HS-5 (cell line): ENCODE results near the gene UTS2B.

Experiments used
- DNase-seq: peaks from one replicate; pipeline ENCODE4 v3.0.0-alpha.2; 2012; ENCODE audit warnings: low read depth

UTS2B gene

GRCh38 chr3:191238321-191238817, 92.0 kb downstream of the UTS2B start:
- peak; percentile 37 for DNase-seq

DNA sequence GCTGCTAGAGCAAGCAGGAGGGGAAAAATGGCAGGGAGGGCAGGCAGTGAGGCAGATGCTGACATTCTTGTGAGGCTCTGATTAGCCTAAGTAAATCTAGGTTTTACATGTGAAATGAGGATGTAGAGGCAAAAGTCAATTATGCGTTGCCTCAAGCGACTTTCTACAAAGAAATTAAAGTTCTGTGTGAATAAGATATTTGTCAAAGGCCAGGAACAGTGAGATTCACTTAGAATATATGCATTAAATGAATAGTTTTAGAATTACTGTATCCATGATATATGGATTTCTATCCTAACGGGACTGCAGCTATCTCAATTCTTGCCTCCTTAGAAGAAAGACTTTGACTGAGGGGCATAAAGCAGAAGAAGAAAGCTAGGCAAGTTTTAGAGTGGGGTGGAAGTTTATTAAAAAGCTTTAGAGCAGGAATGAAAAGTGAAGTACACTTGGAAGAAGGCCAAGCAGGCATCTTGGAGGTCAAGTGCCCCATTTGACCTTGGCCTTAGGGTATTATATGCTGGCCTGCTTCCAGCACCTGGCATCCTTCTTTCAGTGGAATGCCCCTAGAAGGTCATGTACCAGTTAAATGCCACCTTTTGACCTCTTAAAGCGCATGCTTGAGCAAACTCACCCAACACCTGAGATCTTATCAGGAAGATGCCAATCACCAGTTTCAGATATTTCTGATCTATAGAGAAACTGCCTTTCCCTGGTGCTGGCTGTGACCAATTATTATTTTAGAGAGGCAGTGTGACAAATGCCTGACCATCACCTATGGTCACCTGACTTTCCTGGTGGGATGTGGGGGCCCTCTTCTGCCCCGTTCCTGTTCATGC, 93.1 kb downstream of the UTS2B start:
- no peak for DNase-seq

DNA sequence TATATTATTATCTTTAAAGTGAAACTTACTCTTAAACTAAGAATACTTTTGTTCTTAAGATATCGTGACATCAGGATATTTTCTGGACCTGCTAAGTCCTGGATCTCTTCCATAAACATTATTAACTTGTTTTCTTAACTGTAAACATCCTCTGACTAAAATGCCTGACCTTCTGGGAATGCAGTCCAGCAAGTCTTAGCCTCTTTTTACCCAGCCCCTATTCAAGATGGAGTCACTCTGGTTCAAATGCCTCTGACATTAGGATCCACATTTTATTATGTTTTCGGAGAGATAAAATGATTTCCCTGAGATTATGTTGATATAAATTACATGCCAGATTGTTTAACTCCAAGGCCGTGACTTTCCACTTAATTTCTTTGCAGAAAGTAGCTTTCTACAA, 93.7 kb downstream of the UTS2B start:
- no peak for DNase-seq

DNA sequence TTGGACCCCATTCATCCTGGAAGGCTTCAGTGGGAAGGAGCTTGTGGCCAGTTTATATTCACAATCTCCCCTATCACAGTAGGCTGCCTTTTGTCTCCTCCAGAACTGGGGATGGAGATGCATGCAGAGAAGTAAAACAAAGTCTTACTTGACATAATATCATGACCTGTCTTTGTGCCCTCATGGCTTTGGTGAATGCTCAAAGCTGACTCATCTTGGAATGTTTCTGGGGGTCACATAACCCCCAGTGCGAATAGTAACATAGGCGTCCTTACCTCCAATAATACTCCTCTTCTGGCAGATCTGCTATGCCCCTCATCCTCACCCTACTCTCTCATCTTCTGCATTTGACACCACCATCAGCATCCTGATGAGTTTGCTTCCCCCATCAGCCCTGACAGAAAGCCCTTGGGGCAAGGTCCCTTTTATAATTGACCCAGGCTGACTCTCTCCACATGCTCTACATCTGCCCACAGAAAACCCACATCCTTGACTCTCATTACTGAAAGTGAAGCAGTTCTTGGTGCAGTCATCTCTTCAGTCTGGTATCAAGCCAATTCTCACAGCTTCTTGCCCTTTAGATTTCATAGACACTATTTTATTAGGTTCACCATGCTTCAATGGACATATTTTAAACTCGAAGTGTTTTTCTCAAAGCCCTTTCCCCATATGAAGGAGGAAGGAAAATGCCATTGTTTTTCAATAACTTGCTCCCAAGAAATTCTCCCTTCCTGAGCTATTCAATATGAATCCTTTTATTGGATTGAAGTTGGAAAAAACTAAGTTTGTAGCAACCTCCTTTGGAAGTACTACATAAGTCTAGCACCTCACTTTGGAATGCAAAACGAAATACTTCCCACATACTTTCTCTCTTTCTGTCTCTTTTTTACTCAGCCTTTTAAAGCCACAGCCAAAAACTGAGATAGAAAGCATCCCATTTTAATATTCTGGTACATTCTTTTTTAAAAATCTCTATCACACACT, 94.7 kb downstream of the UTS2B start:
- DNase-seq = no peak

DNA sequence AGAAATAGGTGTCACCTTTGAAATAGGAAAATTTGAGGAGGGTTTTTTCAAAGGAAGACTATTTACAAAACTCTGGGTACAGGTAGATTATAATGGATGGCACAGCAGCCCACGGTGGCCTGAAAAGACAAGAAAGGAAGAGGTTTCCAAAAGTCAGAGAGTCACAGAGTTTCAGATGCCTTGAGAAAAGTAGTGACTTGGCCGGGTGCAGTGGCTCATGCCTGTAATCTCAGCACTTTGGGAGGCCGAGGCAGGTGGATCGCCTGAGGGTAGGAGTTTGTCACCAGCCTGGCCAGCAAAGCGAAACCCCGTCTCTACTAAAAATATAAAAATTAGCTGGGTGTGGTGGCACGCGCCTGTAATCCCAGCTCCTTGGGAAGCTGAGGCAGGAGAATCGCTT, 96.1 kb downstream of the UTS2B start:
- DNase-seq = no peak

DNA sequence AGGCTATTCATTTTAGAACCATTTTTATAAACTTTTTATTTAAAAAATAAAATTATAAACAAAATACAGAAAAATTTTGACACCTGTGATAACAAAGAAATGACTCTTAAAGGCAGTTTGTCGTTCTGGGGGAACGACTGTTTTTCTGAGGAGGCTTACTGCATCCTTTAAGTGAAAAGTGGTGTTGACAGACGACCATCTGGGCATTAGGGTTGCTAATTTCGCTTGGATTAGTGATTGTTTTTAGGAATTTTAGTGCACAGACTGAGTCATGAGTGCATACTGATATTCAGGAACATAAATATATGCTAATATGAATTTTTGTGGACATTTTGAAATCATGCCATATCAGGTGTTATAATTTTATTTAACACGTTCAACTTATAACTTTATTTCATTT, 102.8 kb downstream of the UTS2B start:
- no peak for DNase-seq

- no peak for DNase-seq
These were observed 108.7 kb downstream of the UTS2B start for GRCh38 chr3:191221638-191222037.

DNA sequence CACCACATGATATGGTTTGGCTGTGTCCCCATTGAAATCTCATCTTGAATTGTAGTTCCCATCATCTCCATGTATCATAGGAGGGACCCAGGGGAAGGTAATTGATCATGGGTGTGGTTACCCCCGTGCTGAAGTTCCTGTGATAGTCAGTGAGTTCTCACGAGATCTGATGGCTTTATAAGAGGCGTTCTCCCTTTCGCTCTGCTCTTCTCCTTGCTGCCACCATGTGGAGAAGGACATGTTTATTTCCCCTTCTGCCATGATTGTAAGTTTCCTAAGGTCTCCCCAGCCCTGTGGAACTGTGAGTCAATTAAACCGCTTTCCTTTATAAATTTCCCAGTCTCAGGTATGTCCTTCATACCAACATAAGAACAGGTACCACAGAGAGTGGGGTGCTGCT, 109.4 kb downstream of the UTS2B start:
- DNase-seq = no peak

DNA sequence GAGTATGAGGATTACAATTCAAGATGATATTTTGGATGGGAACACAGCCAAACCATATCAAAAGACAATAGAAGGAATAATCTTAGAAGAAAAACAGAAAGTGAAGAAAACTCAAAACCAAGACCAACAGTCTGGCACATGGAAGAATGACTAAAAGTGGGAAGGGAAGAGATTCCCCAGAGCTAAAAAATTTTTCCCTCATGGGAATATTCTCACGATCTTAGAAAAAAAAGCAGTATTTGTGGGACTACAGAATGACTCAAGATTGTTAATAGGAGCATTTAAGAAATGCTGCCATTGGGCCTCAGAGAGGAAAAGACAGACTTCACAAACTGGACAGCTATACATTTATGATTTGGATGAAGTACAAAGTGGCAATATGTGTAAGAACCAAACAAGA, 113.0 kb downstream of the UTS2B start:
- no peak for DNase-seq
